Activated naive CD4-positive, alpha-beta T cell treated with anti-CD3 and anti-CD28 coated beads for 36 hours (primary cell): ENCODE results near the gene HECTD4. TPM values are rescaled to one million over a fixed set of nuclear protein-coding genes. Genes with fewer than 3 reads are reported as not detected.

Experiments
- CTCF ChIA-PET: fragments of 350-600 bp; sonication (Branson Sonifier 250); formaldehyde crosslinking; loops from one replicate; lab custom pipeline; 2021; ENCODE audit warnings: antibody characterized with exemption; lab: Charles Lee
- DNase-seq: peaks from one replicate; pipeline ENCODE4 v3.0.0-alpha.2; 2020
- H3K27ac Mint-ChIP-seq: one replicate; pipeline ENCODE4 v1.8.0; 2021; ENCODE audit warnings: mild to moderate bottlenecking, mixed read lengths
- H3K27me3 Mint-ChIP-seq: one replicate; pipeline ENCODE4 v1.8.0; 2021; ENCODE audit warnings: low read depth, mixed read lengths
- H3K36me3 Mint-ChIP-seq: one replicate; pipeline ENCODE4 v1.8.0; 2021; ENCODE audit warnings: low read depth, mixed read lengths
- H3K4me1 Mint-ChIP-seq: one replicate; pipeline ENCODE4 v1.8.0; 2021; ENCODE audit warnings: low read depth, mixed read lengths
- H3K4me3 Mint-ChIP-seq: one replicate; pipeline ENCODE4 v1.8.0; 2021; ENCODE audit warnings: mild to moderate bottlenecking, moderate library complexity, mixed read lengths
- H3K9me3 Mint-ChIP-seq: one replicate; pipeline ENCODE4 v1.8.0; 2021; ENCODE audit warnings: mixed read lengths
- intact Hi-C: fragments of 100-400 bp; cut with micrococcal nuclease; formaldehyde crosslinking; loops from one replicate; pipeline ENCODE4 v1.15.1; 2023
- total RNA-seq, 2 experiments: library from RNA; stranded (reverse); gene quantifications; one replicate each; pipeline ENCODE4 v1.2.3, GENCODE V29; 2021

Gene HECTD4
- total RNA-seq, 2 experiments from 2014 or later = 17.6 to 19.2 TPM

GRCh38 chr12:112185093-112185923 is 196.9 kb downstream of the HECTD4 start:
- intact Hi-C loops = no loop called here
- CTCF ChIA-PET = interaction anchor here (1.0 kb wide), 1 partner anchor 13 kb away, joined by 3 read pairs; no protein-coding TSS in a partner anchor
- no peaks in the 10 kb centered on the region for H3K27me3 Mint-ChIP-seq
- H3K27ac Mint-ChIP-seq = no peak overlapping the region
- H3K36me3 Mint-ChIP-seq = peaks cover 4% of the 10 kb centered on the region
- H3K4me3 Mint-ChIP-seq = no peak overlapping the region
- no peak for DNase-seq
- H3K4me1 Mint-ChIP-seq = peaks cover 12% of the 10 kb centered on the region
- H3K9me3 Mint-ChIP-seq = no peaks in the 10 kb centered on the region

DNA sequence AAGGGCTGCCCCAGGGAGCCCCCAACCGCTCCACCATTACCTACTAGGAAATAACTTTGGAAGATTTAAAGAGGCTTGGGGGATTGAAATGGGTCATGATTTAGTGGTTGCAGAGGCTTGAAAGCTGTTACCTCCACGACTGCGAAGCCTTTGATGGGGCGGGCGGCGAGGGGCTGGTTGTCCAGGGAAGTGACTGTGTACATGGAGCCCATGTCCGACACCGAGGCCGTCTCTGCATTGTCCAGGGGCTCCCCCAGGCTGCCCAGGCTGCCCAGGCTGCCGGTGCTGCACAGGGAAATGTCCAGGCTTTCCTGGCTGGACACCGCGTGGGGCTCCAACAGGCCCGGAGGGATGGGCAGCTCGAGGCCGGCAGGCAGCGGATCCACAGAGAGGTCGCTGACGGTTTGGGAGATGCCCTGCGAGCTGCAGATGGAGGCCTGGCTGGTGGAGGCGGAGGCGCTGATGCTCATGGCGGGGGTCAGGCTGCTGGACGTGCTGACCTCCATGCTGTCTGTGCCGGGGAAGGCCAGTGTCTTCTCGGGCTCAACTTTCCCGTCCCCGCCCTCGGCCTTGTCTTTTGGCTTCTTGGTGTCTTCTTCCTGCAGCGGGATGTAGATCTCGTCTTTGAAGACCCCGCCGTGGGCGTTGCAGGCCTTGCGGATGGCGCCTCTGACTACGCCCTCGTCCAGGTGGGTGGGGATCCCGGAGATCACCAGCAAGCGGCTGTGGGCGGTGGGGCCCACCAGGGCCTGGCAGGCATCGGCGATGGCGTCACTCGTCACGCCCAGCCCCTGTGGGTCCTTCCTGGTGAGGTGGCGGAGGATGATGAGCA is 198.0 kb downstream of the HECTD4 start:
- Mint-ChIP-seq H3K27ac (no peak overlapping the region), H3K27me3 (no peaks in the 10 kb centered on the region), H3K9me3 (no peaks in the 10 kb centered on the region), H3K4me3 (no peak overlapping the region), H3K36me3 (peaks cover 2% of the 10 kb centered on the region), H3K4me1 (peaks cover 13% of the 10 kb centered on the region)
- CTCF ChIA-PET = no interaction called here
- no peak for DNase-seq
- intact Hi-C loops = no loop called here

- CTCF ChIA-PET = interaction anchor here (0.6 kb wide), 2 partner anchors 160 to 218 kb away, joined by 3 read pairs; no protein-coding TSS in a partner anchor
Measured at GRCh38 chr12:112183141-112184021, 198.8 kb downstream of the HECTD4 start.

GRCh38 chr12:112182499-112182898 is 199.7 kb downstream of the HECTD4 start:
- intact Hi-C loops = no loop called here
- no peak overlapping the region for H3K27ac Mint-ChIP-seq

More at GRCh38 chr12:112183141-112184021, 198.8 kb downstream of the HECTD4 start:
- no peak overlapping the region for H3K4me3 Mint-ChIP-seq
- H3K27ac Mint-ChIP-seq = no peak overlapping the region
- H3K27me3 Mint-ChIP-seq = no peaks in the 10 kb centered on the region
- intact Hi-C loops = no loop called here
- H3K9me3 Mint-ChIP-seq = no peaks in the 10 kb centered on the region
- peaks cover 13% of the 10 kb centered on the region for H3K4me1 Mint-ChIP-seq
- H3K36me3 Mint-ChIP-seq = peaks cover 2% of the 10 kb centered on the region
- DNase-seq = no peak

DNA sequence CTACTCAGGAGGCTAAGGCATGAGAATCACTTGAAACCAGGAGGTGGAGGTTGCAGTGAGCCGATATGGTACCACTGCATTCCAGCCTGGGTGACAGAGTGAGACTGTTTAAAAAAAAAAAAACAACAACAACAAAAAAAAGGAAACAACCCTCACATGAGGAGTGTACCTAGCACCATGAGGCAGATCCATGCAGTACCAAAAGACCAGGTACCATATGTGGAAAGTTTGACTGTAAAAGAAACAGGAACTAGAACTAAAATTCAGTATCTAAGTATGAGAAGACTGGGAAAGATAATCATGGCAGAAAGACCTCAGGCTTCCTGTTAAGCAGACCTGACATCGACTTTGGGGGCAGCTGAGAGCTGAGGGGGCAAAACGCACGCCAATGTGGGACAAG is 201.8 kb downstream of the HECTD4 start:
- DNase-seq = no peak
- Mint-ChIP-seq H3K4me3 (no peak overlapping the region), H3K4me1 (peaks cover 13% of the 10 kb centered on the region), H3K36me3 (peaks cover 6% of the 10 kb centered on the region), H3K27me3 (no peaks in the 10 kb centered on the region), H3K9me3 (no peaks in the 10 kb centered on the region), H3K27ac (no peak overlapping the region)
- CTCF ChIA-PET = no interaction called here
- intact Hi-C loops = no loop called here

More at GRCh38 chr12:112182499-112182898, 199.7 kb downstream of the HECTD4 start:
- CTCF ChIA-PET = interaction anchor here (0.6 kb wide), 1 partner anchor 161 kb away, joined by 3 read pairs; no protein-coding TSS in a partner anchor
- no peaks in the 10 kb centered on the region for H3K9me3 Mint-ChIP-seq
- H3K4me1 Mint-ChIP-seq = peaks cover 13% of the 10 kb centered on the region
- no peaks in the 10 kb centered on the region for H3K27me3 Mint-ChIP-seq
- peaks cover 2% of the 10 kb centered on the region for H3K36me3 Mint-ChIP-seq
- H3K4me3 Mint-ChIP-seq = no peak overlapping the region
- DNase-seq = no peak

GRCh38 chr12:112179916-112180315 is 202.3 kb downstream of the HECTD4 start:
- Mint-ChIP-seq H3K27me3 (no peaks in the 10 kb centered on the region), H3K27ac (no peak overlapping the region), H3K9me3 (no peaks in the 10 kb centered on the region), H3K4me3 (no peak overlapping the region), H3K36me3 (peaks cover 6% of the 10 kb centered on the region), H3K4me1 (peaks cover 13% of the 10 kb centered on the region)
- DNase-seq = no peak
- intact Hi-C loops = no loop called here
- CTCF ChIA-PET = no interaction called here

- no peak for DNase-seq
- H3K9me3 Mint-ChIP-seq = no peaks in the 10 kb centered on the region
- no peaks in the 10 kb centered on the region for H3K27me3 Mint-ChIP-seq
- H3K4me1 Mint-ChIP-seq = peaks cover 13% of the 10 kb centered on the region
- H3K36me3 Mint-ChIP-seq = peaks cover 6% of the 10 kb centered on the region
- CTCF ChIA-PET = no interaction called here
- H3K4me3 Mint-ChIP-seq = no peak overlapping the region
- intact Hi-C loops = no loop called here
- H3K27ac Mint-ChIP-seq = no peak overlapping the region
Measured at GRCh38 chr12:112179341-112179740, 202.9 kb downstream of the HECTD4 start.

GRCh38 chr12:112178796-112179195 is 203.4 kb downstream of the HECTD4 start:
- peaks cover 13% of the 10 kb centered on the region for H3K4me1 Mint-ChIP-seq
- DNase-seq = no peak
- H3K27ac Mint-ChIP-seq = no peak overlapping the region
- H3K27me3 Mint-ChIP-seq = no peaks in the 10 kb centered on the region
- no peak overlapping the region for H3K4me3 Mint-ChIP-seq
- H3K9me3 Mint-ChIP-seq = no peaks in the 10 kb centered on the region
- intact Hi-C loops = no loop called here
- CTCF ChIA-PET = no interaction called here
- peaks cover 6% of the 10 kb centered on the region for H3K36me3 Mint-ChIP-seq

DNA sequence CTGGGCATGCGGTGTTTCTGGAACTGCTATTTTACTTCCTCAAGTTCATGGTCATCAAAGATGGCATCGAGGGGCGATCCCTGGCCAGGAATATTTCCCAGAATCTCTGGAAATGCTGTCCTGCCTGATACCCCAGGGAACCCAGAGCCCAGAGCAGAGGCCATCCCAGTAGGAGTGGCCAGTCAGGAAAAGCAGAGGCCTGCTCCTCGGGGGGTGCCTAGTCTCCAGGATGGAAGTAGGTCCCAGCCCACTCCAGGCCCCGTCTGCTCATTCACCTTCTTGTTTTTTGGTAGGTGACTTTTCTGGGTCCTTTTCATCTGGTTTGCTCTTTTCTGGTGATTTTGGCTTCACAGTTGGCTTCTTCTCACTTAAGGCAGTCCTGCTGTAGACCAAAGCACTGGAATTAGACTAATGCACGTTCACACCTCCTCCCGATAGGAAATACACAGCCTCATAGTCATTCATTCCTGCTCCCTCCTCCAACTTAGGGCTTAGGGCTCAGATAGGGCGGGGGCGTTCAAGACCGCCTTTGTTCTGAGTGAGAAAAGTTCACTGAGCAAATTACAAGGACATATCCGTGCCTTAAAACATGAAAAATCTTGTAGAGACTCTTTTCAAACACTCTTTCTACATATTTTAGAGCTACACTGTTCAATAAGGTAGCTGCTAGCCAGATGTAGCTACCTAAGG is 205.8 kb downstream of the HECTD4 start:
- Mint-ChIP-seq H3K27me3 (no peaks in the 10 kb centered on the region), H3K9me3 (no peaks in the 10 kb centered on the region), H3K36me3 (peaks cover 8% of the 10 kb centered on the region), H3K27ac (no peak overlapping the region), H3K4me1 (peaks cover 4% of the 10 kb centered on the region), H3K4me3 (no peak overlapping the region)
- CTCF ChIA-PET = no interaction called here
- intact Hi-C loops = no loop called here
- no peak for DNase-seq

DNA sequence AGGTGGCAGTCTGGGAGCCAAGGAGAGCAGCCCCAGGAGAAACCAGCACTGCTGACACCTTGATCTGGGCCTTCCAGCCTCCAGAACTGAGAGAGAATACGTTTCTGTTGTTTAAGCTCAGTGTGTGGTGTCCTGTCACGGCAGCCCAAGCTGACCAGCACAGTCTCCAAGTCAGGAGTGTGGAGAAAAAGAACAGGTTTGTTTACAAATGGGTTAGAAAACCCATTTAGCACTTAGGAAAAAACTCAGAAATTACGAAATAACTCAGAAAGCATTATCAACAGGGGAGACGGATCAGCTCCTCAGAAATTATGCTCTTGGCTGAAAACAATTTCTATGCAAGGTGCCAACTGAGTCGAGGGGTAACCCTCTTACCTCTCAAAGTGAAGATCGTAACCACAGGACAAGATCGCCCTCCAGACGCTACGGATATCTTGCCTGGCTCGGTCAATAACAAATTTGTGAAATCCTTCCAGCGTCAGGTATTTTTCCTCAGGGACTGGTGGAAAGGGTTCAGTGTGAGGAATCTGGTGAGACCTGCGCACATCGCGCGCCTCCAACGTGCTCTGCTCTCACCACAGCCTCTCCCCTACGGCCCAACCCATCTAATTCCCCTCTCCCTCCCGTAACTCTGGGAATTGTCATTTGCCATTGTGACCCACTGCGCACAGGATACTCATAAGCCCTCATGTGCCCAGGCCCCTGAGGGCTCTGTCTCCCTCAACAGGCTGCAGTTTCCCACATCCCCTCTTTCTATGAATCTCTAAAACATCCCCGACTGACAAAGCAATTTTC is 206.7 kb downstream of the HECTD4 start:
- peaks cover 7% of the 10 kb centered on the region for H3K36me3 Mint-ChIP-seq

More for the DNA sequence above, 206.7 kb downstream of the HECTD4 start:
- H3K9me3 Mint-ChIP-seq = no peaks in the 10 kb centered on the region
- H3K27ac Mint-ChIP-seq = no peak overlapping the region
- no peaks in the 10 kb centered on the region for H3K27me3 Mint-ChIP-seq
- DNase-seq = no peak
- CTCF ChIA-PET = no interaction called here
- no peak overlapping the region for H3K4me3 Mint-ChIP-seq
- peaks cover 3% of the 10 kb centered on the region for H3K4me1 Mint-ChIP-seq
- intact Hi-C loops = no loop called here
